ENCODE results near the gene FBXO7. TPM values are rescaled to one million over a fixed set of nuclear protein-coding genes. Genes with fewer than 3 reads are reported as not detected.

The FBXO7 gene
- total and polyA plus RNA-seq, 2 of the 4 experiments (the other 2 are of a cell fraction): 71.5 TPM

- no peaks in the 10 kb centered on the region for H4K20me1 ChIP-seq (ENCODE audit: insufficient read depth, low read length)
- no peak overlapping the region for H3K56ac ChIP-seq (ENCODE audit: extremely low read depth, insufficient read depth, low read length)
- H3K27ac ChIP-seq (ENCODE audit: insufficient read depth, low read length): no peak overlapping the region
- in situ Hi-C loops (cut with MboI; ENCODE audit: low sequenced_read_pairs) (no loop called here), intact Hi-C loops (cut with micrococcal nuclease) (loop anchor here (2.0 kb wide), 1 partner anchor 16 kb away; no protein-coding TSS in a partner anchor), dilution Hi-C loops (cut with HindIII; ENCODE audit: low sequenced_read_pairs, unreplicated experiment) (no loop called here)
- H3K9ac ChIP-seq (ENCODE audit: low read depth, low read length): no peak overlapping the region
- H2BK20ac ChIP-seq (ENCODE audit: low read depth, low read length): peak overlapping the region; percentile 85
- 0 out of 2 replicates have a peak overlapping the region, but pooled peaks have one; percentile 85 for H3K14ac ChIP-seq (replicated peaks; ENCODE audit: low read depth, low read length)
- H4K8ac ChIP-seq (ENCODE audit: low read depth in 2 of 2, low read length in 2 of 2): peak overlapping the region in 1 of 2 experiments; percentile 40; a peak in 1 of 4 replicates
- no peak overlapping the region for H2AFZ ChIP-seq (replicated peaks; ENCODE audit: low read length, poor library complexity)
- H2BK5ac ChIP-seq (ENCODE audit: low read depth, low read length, poor library complexity, severe bottlenecking): no peak overlapping the region
- ChIA-PET CTCF (no interaction called here), POLR2A (ENCODE audit: unreplicated experiment) (interaction anchor here (0.6 kb wide), 1 partner anchor 9 kb away, joined by 3 read pairs; no protein-coding TSS in a partner anchor)
- H3K4me1 ChIP-seq (ENCODE audit: control insufficient read depth, insufficient read depth, low read length): peaks cover 21% of the 10 kb centered on the region
- H4K5ac ChIP-seq (ENCODE audit: low read depth, low read length): no peak overlapping the region; the same call in 1 of the 2 replicates
- H3K9me1 ChIP-seq (ENCODE audit: insufficient read depth, low read length): peaks cover 16% of the 10 kb centered on the region
- H3K4me3 ChIP-seq (ENCODE audit: insufficient read depth, low read depth, low read length): no peak overlapping the region
- no peak overlapping the region for H3K4me2 ChIP-seq (ENCODE audit: low read depth, low read length)
- H2AK5ac ChIP-seq (ENCODE audit: low read depth, low read length): peak overlapping the region; percentile 51
- H3K4ac ChIP-seq (ENCODE audit: low read depth, low read length): peak overlapping the region; percentile 90
- 83% methylated on average over 2 of the region's 9 CpGs; no CpG with 5 or more reads in 1 of the 2 experiments for WGBS, 2 experiments (ENCODE audit: extremely low coverage in 2 of 2, insufficient read length in 1 of 2)
- BruUV-seq (replicated peaks): no TSS peak
- ATAC-seq (ENCODE audit: low read depth) (no peak), DNase-seq (no peak)
- no peak for TF ChIP-seq RFX5 (IDR thresholded peaks at IDR 0.05; ENCODE audit: low read depth, low read length)
- H3K18ac ChIP-seq (ENCODE audit: low read depth, low read length): peak overlapping the region; percentile 50; the same call in 1 of the 2 replicates
- H3K9me3 ChIP-seq (ENCODE audit: control insufficient read depth, insufficient read depth, low read length): no peaks in the 10 kb centered on the region
- H3K27me3 ChIP-seq (ENCODE audit: control insufficient read depth, insufficient read depth, low read length): peaks cover 7% of the 10 kb centered on the region; the same call in 1 of the 2 replicates
- H3K79me1 ChIP-seq (ENCODE audit: low read depth in 1 of 2, low read length in 2 of 2): no peaks in the 10 kb centered on the region
- peak overlapping the region; percentile 90 for H2BK120ac ChIP-seq (ENCODE audit: low read depth, low read length)
- peak overlapping the region; percentile 72; the same call in 2 of the 3 replicates for H2BK15ac ChIP-seq (ENCODE audit: low read depth, low read length)
- H3K36me3 ChIP-seq (ENCODE audit: control insufficient read depth, insufficient read depth, low read length): no peaks in the 10 kb centered on the region
- peak overlapping the region; percentile 50; the same call in 1 of the 2 replicates for H4K91ac ChIP-seq (ENCODE audit: insufficient read depth, low read depth, low read length)
- no peak overlapping the region for H3K23ac ChIP-seq (ENCODE audit: low read depth, low read length)
- H2AK9ac ChIP-seq (replicated peaks; ENCODE audit: low read depth, low read length, poor library complexity): no peak overlapping the region
Measured at GRCh38 chr22:32546935-32547334, 72.3 kb downstream of the FBXO7 start.
